ENCODE measurements around the gene SUN5. TPM values are rescaled to one million over a fixed set of nuclear protein-coding genes. Genes with fewer than 3 reads are reported as not detected.
"Not testable (repeated sequence)": the region's sequence is repeated elsewhere in the genome, so short reads cannot be mapped to it uniquely, and the experiment has no call there.

SUN5 gene
- total and polyA plus RNA-seq, 2 donors from 2014 or later = not detected

GRCh38 chr20:32976746-32977145, 27.5 kb downstream of the SUN5 start:
- no peak for TF ChIP-seq CTCF (IDR thresholded peaks at IDR 0.05; ENCODE audit: borderline replicate concordance, extremely low read depth, insufficient read depth)
- H3K36me3 ChIP-seq (ENCODE audit: control insufficient read depth in 2 of 3, insufficient read depth in 3 of 3, low read length in 3 of 3) = no peaks in the 10 kb centered on the region
- H3K27me3 ChIP-seq (ENCODE audit: control insufficient read depth, insufficient read depth, low read length) = no peaks in the 10 kb centered on the region
- no peak overlapping the region for H3K9ac ChIP-seq (ENCODE audit: low read length in 3 of 3)
- intact Hi-C loops (cut with DNase I) = no loop called here
- H3K9me3 ChIP-seq (ENCODE audit: control insufficient read depth in 2 of 3, insufficient read depth in 1 of 3, low read length in 3 of 3) = no peaks in the 10 kb centered on the region
- H3K27ac ChIP-seq (ENCODE audit: low read depth in 2 of 2, low read length in 2 of 2) = no peak overlapping the region
- no peaks in the 10 kb centered on the region for H3K4me1 ChIP-seq (ENCODE audit: control insufficient read depth in 2 of 3, insufficient read depth in 2 of 3, low read depth in 1 of 3, low read length in 3 of 3)
- DNase-seq = peak in 1 of 5 donors; percentile 21
- no peak overlapping the region for H3K4me3 ChIP-seq (ENCODE audit: low read length in 3 of 3)
- FAIRE-seq = no peak

- Histone ChIP-seq H3K9me3 (ENCODE audit: control insufficient read depth in 2 of 3, insufficient read depth in 1 of 3, low read length in 3 of 3) (no peaks in the 10 kb centered on the region), H3K27me3 (ENCODE audit: control insufficient read depth, insufficient read depth, low read length) (no peaks in the 10 kb centered on the region), H3K9ac (ENCODE audit: low read length in 3 of 3) (no peak overlapping the region), H3K4me3 (ENCODE audit: low read length in 3 of 3) (no peak overlapping the region), H3K4me1 (ENCODE audit: control insufficient read depth in 2 of 3, insufficient read depth in 2 of 3, low read depth in 1 of 3, low read length in 3 of 3) (no peaks in the 10 kb centered on the region), H3K36me3 (ENCODE audit: control insufficient read depth in 2 of 3, insufficient read depth in 3 of 3, low read length in 3 of 3) (no peaks in the 10 kb centered on the region), H3K27ac (ENCODE audit: low read depth in 2 of 2, low read length in 2 of 2) (no peak overlapping the region)
- no peak for TF ChIP-seq CTCF (IDR thresholded peaks at IDR 0.05; ENCODE audit: borderline replicate concordance, extremely low read depth, insufficient read depth)
- FAIRE-seq (no peak), DNase-seq (peak in 1 of 5 donors; percentile 44)
- intact Hi-C loops (cut with DNase I) = no loop called here
Observed at GRCh38 chr20:32975698-32976674, 28.2 kb downstream of the SUN5 start.

- not testable (repeated sequence) for FAIRE-seq
Observed at GRCh38 chr20:32975121-32975520, 29.1 kb downstream of the SUN5 start.

GRCh38 chr20:32974204-32975064, 29.8 kb downstream of the SUN5 start:
- H3K36me3 ChIP-seq (ENCODE audit: control insufficient read depth in 2 of 3, insufficient read depth in 3 of 3, low read length in 3 of 3); FAIRE-seq; H3K9ac ChIP-seq (ENCODE audit: low read length in 3 of 3); H3K27ac ChIP-seq (ENCODE audit: low read depth in 2 of 2, low read length in 2 of 2); H3K4me3 ChIP-seq (ENCODE audit: low read length in 3 of 3); H3K9me3 ChIP-seq (ENCODE audit: control insufficient read depth in 2 of 3, insufficient read depth in 1 of 3, low read length in 3 of 3); H3K27me3 ChIP-seq (ENCODE audit: control insufficient read depth, insufficient read depth, low read length); H3K4me1 ChIP-seq (ENCODE audit: control insufficient read depth in 2 of 3, insufficient read depth in 2 of 3, low read depth in 1 of 3, low read length in 3 of 3); intact Hi-C loops (cut with DNase I): not testable (repeated sequence)
- DNase-seq = peak in 1 of 5 donors; percentile 10

More at GRCh38 chr20:32975121-32975520, 29.1 kb downstream of the SUN5 start:
- H3K9ac ChIP-seq (ENCODE audit: low read length in 3 of 3); H3K9me3 ChIP-seq (ENCODE audit: control insufficient read depth in 2 of 3, insufficient read depth in 1 of 3, low read length in 3 of 3); H3K27me3 ChIP-seq (ENCODE audit: control insufficient read depth, insufficient read depth, low read length); DNase-seq; H3K4me1 ChIP-seq (ENCODE audit: control insufficient read depth in 2 of 3, insufficient read depth in 2 of 3, low read depth in 1 of 3, low read length in 3 of 3); H3K4me3 ChIP-seq (ENCODE audit: low read length in 3 of 3); H3K36me3 ChIP-seq (ENCODE audit: control insufficient read depth in 2 of 3, insufficient read depth in 3 of 3, low read length in 3 of 3); H3K27ac ChIP-seq (ENCODE audit: low read depth in 2 of 2, low read length in 2 of 2); intact Hi-C loops (cut with DNase I): not testable (repeated sequence)

All from kidney (tissue), 14 donors.